ENCODE results near the gene SNTA1. TPM values are rescaled to one million over a fixed set of nuclear protein-coding genes. Genes with fewer than 3 reads are reported as not detected.
"Not testable (repeated sequence)": the region's sequence is repeated elsewhere in the genome, so short reads cannot be mapped to it uniquely, and the experiment has no call there.

The SNTA1 gene
- total RNA-seq, 1 donor from 2014 or later, result 15.6 TPM

- no peak for DNase-seq
Observed at GRCh38 chr20:33431797-33432381, 11.7 kb downstream of the SNTA1 start.

GRCh38 chr20:33423875-33424274, 19.7 kb downstream of the SNTA1 start:
- DNase-seq, result not testable (repeated sequence)

- DNase-seq, result peak; percentile 60
Observed at GRCh38 chr20:33423141-33423834, 20.3 kb downstream of the SNTA1 start.

- peak; percentile 17 for DNase-seq
Observed at GRCh38 chr20:33419140-33419974, 24.2 kb downstream of the SNTA1 start.

- DNase-seq, result no peak
Observed at GRCh38 chr20:33418033-33418432, 25.5 kb downstream of the SNTA1 start.

- peak; percentile 24 for DNase-seq
Observed at GRCh38 chr20:33415948-33416347, 27.6 kb downstream of the SNTA1 start.

GRCh38 chr20:33412484-33412838, 31.1 kb downstream of the SNTA1 start:
- DNase-seq, result no peak

GRCh38 chr20:33411711-33412483, 31.7 kb downstream of the SNTA1 start:
- no peak for DNase-seq

GRCh38 chr20:33411242-33411641, 32.3 kb downstream of the SNTA1 start:
- peak; percentile 79 for DNase-seq

GRCh38 chr20:33410081-33410742, 33.4 kb downstream of the SNTA1 start:
- no peak for DNase-seq

GRCh38 chr20:33408716-33409654, 34.6 kb downstream of the SNTA1 start:
- DNase-seq, result peak; percentile 46

GRCh38 chr20:33408313-33408712, 35.2 kb downstream of the SNTA1 start:
- no peak for DNase-seq

GRCh38 chr20:33407796-33408195, 35.8 kb downstream of the SNTA1 start:
- no peak for DNase-seq

GRCh38 chr20:33407251-33407650, 36.3 kb downstream of the SNTA1 start:
- DNase-seq, result no peak

GRCh38 chr20:33404281-33404680, 39.3 kb downstream of the SNTA1 start:
- DNase-seq, result no peak

- DNase-seq, result no peak
Observed at GRCh38 chr20:33401921-33402369, 41.6 kb downstream of the SNTA1 start.

- peak; percentile 68 for DNase-seq
Observed at GRCh38 chr20:33401184-33401920, 42.2 kb downstream of the SNTA1 start, which contains the start of gene CDK5RAP1. TSS of gene CDK5RAP1 (minus strand) at chr20:33401519. CDS start at chr20:33397064, 4,455 bp downstream.

- DNase-seq, result no peak
Observed at GRCh38 chr20:33400812-33401183, 42.8 kb downstream of the SNTA1 start.

GRCh38 chr20:33399924-33400323, 43.6 kb downstream of the SNTA1 start:
- no peak for DNase-seq

GRCh38 chr20:33394718-33395117, 48.8 kb downstream of the SNTA1 start:
- no peak for DNase-seq
